Placental epithelial cell (primary cell): ENCODE results near the gene SYCN. TPM values are rescaled to one million over a fixed set of nuclear protein-coding genes. Genes with fewer than 3 reads are reported as not detected.

Experiments used
- total RNA-seq: library from RNA; depleted of rRNA; stranded (reverse); fragments of >200 nt; gene quantifications from 2 replicates; pipeline ENCODE4 v1.2.3, GENCODE V29; 2012

SYCN gene
- total RNA-seq = not detected in 2 replicates

GRCh38 chr19:39203372-39204341 lies at the start of gene SYCN:
SYCN (minus strand) TSS chr19:39204263; CDS start chr19:39204254, 9 bp downstream.

GRCh38 chr19:39248806-39249205 lies 44.7 kb upstream of the SYCN start, which contains the start of gene IFNL4:
IFNL4 (minus strand) TSS chr19:39248856.

GRCh38 chr19:39244410-39245100 lies 40.5 kb upstream of the SYCN start, which contains the start of gene IFNL3:
IFNL3 (minus strand) TSS chr19:39245006; CDS start chr19:39244967, 39 bp downstream.

GRCh38 chr19:39196860-39197562 lies 7.1 kb downstream of the SYCN start, which contains the start of gene NCCRP1:
NCCRP1 (plus strand) TSS chr19:39196964; CDS start chr19:39196983, 19 bp downstream.

Other genes with a start within 250 kb of the SYCN start
- gene FBXO17, start 228.5 kb downstream of the SYCN start, total RNA-seq = 10.8 and 11.8 TPM in 2 replicates
- 1.2 and 9.5 TPM in 2 replicates for gene FBXO27, start 171.7 kb downstream of the SYCN start, total RNA-seq
- gene ACP7, start 119.9 kb downstream of the SYCN start, total RNA-seq = 0.22 and 0.39 TPM in 2 replicates
- 15.7 and 17.3 TPM in 2 replicates for gene PAK4, start 78.5 kb downstream of the SYCN start, total RNA-seq
- gene NCCRP1, start 7.3 kb downstream of the SYCN start, total RNA-seq = not detected in 2 replicates
- gene IFNL3, start 40.7 kb upstream of the SYCN start, total RNA-seq = not detected in 2 replicates
- gene IFNL4, start 44.6 kb upstream of the SYCN start, total RNA-seq = not detected in 2 replicates
- not detected in 2 replicates for gene IFNL2, start 64.1 kb upstream of the SYCN start, total RNA-seq
- not detected in 2 replicates for gene IFNL1, start 92.1 kb upstream of the SYCN start, total RNA-seq
- gene LRFN1, start 116.6 kb upstream of the SYCN start, total RNA-seq = 0.39 TPM in 1 of 2 replicates, not detected in the other
- gene GMFG, start 131.8 kb upstream of the SYCN start, total RNA-seq = not detected in 2 replicates
- 64.0 and 66.7 TPM in 2 replicates for gene SAMD4B, start 138.2 kb upstream of the SYCN start, total RNA-seq
- 39.3 and 44.9 TPM in 2 replicates for gene PAF1, start 186.8 kb upstream of the SYCN start, total RNA-seq
- 18.1 and 20.9 TPM in 2 replicates for gene MED29, start 187.1 kb upstream of the SYCN start, total RNA-seq
- 16.2 and 16.9 TPM in 2 replicates for gene ZFP36, start 202.6 kb upstream of the SYCN start, total RNA-seq
- gene PLEKHG2, start 208.4 kb upstream of the SYCN start, total RNA-seq = 17.5 and 29.4 TPM in 2 replicates
- gene RPS16, start 231.7 kb upstream of the SYCN start, total RNA-seq = 123 and 173 TPM in 2 replicates
- gene SUPT5H, start 241.3 kb upstream of the SYCN start, total RNA-seq = 84.8 and 94.0 TPM in 2 replicates